CD4-positive, alpha-beta T cell treated with Interleukin-4 for 4 hours (primary cell): Measurements from ENCODE around the gene MRPS23.
"Not testable (repeated sequence)": the region's sequence is repeated elsewhere in the genome, so short reads cannot be mapped to it uniquely, and the experiment has no call there.

Experiments used
- DNase-seq: peaks from one replicate; pipeline ENCODE4 v3.0.0-alpha.2; 2020

Gene MRPS23

DNA sequence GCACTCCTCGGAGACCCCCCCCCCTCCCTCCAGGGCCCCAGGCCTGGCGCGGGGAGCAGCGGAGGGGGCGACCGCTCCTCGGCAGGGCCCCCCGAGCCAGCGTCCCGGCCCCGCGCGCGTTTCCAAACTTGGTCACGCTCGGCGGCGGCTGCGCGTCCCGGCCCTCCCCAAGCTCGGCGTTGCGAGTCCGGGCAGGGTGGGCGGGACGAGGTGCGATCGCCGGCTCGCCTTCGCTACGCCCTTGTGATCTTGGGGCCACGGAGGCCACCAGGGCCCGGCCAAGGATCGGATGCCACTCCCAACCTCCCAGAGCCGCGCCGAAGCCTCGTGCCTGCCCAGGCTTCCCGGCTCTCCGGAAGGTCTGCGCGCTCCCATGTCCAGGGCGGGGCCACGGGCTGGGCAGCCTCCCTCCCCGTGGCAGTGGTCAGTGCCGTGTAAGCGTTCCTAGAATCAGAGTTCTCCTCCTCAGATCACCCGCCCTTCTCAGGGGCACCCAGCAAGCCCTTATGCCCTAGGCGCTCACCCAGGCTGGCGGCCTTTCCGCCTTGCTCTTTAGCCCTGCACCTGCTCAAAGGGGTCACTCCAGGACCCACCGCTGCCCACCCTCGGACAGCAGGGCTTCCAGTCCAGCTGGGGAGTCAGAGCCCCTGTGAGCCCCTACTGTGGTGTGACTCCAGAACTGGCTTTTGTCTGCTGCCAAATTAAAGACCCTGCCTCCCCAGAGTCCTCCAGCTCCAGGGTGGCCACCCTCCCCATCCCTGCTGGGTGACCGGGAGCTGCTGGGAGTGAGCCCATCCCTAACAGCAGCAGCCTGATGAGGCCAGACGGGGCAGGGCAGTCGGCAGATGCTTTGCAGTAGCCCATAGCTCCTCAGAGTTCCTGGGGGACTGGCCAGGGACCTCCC, 12.2 kb upstream of the MRPS23 start:
- DNase-seq = no peak

GRCh38 chr17:57861000-57861789, 11.4 kb upstream of the MRPS23 start:
- DNase-seq = peak; percentile 41

DNA sequence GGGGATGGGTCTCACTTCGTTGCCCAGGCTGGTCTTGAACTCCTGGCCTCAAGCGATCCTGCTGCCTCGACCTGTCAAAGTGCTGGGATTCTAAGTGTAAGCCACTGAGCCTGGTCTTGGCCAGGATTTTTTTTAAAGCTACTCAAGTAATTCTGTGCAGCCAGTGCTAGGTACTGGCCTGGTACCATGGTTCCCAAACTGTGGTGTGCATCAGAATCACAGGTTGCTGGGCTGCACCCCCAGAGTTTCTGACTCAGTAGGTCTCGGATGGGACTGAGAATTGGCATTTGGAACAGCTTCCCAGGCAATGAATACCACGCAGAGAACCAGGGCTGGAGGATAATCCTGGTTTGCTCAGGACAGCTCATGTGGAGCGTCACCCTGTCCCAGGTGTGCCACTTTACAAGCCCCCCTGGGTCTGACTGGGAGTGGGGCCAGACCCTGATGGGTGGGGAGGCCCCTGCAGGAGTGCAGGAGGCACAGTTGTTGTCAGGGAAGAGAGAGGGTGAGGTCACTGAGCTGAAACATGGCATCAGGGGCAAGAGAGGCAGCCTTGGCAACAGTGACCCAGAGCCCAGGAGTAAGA, 10.7 kb upstream of the MRPS23 start:
- no peak for DNase-seq

DNA sequence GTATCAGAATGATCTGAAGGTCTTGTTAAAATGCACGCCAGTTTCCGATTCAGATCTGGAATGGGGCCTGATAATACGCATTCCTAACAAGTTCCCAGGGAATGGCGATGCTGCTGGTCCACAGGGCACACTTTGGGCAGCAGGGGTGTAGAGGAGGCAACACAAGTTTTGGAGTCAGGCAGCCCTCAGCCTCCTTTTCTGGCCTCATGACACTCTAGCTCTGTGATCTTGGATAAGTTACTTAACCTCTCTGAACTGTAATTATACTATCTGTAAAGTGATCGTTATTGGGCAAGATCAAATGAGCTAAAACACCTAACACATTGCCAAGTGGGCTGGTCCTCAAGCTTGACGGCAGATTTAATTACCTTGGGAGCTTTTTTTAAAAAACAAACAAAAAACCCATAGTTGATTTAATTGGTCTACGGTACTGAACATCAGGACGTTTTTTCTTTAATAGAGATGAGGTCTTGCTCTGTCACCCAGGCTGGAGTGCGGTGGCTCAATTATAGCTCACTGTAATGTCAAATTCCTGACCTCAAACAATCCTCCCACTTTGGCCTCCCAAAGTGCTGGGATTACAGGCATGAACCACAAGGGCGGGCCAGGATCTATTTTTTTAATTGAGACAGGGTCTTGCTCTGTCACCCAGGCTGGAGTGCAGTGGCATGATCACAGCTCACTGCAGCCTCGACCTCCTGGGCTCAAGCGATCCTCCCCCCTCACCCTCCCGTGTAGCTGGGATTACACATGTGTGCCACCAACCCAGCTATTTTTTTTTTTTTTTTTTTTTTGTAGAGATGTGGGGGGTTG, 10.0 kb upstream of the MRPS23 start:
- no peak for DNase-seq

- no peak for DNase-seq
Measured at GRCh38 chr17:57858838-57859237, 9.0 kb upstream of the MRPS23 start.

GRCh38 chr17:57856792-57857620, 7.2 kb upstream of the MRPS23 start:
- no peak for DNase-seq

GRCh38 chr17:57855391-57856035, 5.7 kb upstream of the MRPS23 start:
- no peak for DNase-seq

DNA sequence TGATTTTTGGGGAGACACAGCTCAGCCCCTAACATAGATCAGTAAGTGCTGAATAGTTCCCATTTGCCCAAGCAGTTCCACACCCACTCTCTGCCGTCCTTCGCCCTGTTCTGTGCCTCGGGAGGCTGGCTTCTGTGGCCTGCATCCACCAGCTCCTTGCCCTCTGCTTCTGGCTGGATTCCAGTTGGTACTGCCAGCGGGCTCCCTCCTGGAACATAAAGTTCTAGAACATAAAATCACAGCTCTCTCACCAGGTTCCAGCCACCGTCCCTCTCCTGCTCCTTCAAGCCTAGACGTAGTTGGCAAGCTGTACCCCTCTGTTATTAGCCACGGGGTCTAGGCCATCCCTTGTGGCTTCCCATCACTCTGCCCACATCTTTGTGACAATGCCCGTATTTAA, 3.9 kb upstream of the MRPS23 start:
- no peak for DNase-seq

DNA sequence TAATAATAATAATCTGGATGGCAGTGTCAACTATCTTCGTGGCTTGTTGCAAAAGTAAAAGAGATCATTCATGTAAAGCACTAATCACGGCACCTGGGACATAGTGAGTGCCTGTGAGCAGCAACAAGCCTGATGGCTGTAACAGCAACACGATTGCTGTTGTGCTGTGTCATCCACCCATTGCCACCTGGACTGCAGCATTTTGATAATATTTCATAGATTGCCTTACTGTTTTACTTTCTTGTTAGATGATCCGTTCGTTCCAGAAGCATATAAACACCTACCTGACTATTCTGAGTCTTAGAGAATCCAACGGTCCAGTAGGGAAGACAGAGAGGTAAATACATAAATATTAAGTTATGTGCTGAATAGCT, 3.1 kb upstream of the MRPS23 start:
- no peak for DNase-seq

GRCh38 chr17:57852092-57852954, 2.5 kb upstream of the MRPS23 start:
- no peak for DNase-seq

DNA sequence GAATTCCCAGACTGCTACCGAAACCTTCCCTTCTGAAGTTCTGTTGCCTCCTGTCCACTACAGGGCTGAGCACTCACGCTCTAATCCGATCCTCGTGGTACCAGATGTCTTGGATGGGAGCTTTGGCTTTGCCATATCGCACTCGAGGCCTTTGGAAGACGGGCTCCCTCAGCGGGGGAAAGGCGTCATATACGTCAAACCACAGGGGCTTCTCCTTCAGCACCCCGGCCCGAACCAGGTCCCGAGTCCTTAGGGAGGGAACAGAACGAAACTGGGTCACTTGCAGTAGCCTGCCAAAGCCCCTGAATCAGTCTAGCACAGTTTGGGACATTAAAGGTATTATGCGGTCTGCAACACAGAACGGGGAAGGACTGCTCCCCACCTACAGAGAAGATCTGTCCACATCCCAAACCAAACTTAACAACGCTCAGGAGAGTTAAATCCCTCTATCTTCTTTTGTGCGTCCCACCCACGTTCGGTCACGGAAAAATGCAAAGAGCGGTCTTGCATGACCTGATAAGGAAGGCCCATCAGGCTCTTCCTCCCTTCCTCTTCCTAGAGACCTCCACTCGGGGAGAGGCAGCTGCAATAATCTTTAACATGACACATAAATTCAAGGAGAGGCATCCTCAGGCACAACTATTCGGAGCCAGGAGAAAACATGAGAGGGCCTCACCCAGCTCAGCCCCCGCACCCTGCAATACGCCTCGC, 526 bp downstream of the MRPS23 start:
- DNase-seq = no peak

DNA sequence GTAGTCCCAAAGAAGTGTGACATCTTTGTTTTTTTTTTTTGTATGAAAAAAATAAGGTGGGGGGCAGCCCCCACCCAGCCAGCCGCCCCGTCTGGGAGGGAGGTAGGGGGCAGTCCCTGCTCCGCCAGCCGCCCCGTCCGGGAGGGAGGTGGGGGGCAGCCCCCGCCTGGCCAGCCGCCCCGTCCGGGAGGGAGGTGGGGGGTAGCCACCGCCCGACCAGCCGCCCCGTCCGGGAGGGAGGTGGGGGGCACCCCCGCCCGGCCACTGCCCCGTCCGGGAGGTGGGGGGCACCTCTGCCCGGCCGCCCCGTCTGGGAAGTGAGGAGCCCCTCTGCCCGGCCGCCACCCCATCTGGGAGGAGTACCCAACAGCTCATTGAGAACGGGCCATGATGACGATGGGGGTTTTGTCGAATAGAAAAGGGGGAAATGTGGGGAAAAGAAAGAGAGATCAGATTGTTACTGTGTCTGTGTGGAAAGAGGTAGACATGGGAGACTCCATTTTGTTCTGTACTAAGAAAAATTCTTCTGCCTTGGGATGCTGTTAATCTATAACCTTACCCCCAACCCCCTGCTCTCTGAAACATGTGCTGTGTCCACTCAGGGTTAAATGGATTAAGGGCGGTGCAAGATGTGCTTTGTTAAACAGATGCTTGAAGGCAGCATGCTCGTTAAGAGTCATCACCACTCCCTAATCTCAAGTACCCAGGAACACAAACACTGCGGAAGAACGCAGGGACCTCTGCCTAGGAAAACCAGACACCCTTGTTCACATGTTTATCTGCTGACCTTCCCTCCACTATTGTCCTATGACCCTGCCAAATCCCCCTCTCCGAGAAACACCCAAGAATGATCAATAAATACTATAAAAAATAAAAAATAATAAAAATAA, 3.5 kb downstream of the MRPS23 start:
- not testable (repeated sequence) for DNase-seq

DNA sequence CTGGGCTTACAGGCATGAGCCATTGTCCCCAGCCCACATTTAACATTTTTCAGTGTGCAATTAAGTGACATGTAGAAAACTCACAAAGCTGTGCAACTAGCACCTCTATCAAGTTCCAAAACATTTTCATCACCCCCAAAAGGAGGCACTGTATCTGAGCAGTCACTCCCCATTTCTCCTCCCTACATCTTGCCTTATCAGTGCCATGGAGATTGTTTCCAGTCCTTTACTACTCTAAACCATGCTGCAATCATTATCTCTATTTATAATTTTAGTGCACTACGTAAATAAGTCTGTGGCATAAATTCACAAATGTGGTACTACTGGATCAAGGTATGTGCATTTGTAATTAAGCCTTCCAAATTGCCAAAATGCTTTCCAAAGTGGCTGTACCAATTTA, 7.6 kb downstream of the MRPS23 start:
- no peak for DNase-seq

GRCh38 chr17:57839571-57839923, 10.3 kb downstream of the MRPS23 start:
- DNase-seq = no peak

DNA sequence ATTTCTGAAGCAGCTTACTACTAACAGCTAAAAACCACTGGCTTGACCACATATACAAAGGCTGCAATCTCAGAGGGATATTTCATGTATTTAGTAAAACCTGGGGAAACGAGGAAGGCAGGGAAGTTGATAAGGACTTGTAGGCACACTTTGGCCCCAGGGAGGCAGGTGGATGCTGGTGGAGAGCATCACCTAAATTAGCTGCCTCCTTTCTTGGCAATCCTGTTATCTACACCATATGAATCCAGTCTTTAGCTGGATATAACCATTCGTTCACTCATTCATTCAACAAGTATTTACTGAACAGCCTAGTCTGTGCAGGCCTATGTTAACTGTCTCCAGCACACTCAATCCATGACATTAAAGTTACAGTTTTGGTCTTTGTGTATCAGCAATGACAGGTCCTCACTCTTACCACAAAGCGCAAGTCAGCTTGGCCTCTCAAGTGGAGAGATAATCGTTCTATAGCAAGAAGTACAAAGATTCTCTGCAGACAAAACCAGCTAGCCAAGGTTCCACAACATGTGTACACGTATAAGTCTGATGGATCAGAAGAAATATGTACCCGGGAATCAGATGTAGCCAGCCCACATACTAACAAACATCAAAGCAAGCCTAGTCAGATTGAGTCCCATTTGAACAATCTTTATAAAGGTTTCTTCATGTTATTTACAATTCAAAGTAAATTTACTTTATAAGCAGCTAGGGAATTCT, 10.8 kb downstream of the MRPS23 start:
- no peak for DNase-seq

DNA sequence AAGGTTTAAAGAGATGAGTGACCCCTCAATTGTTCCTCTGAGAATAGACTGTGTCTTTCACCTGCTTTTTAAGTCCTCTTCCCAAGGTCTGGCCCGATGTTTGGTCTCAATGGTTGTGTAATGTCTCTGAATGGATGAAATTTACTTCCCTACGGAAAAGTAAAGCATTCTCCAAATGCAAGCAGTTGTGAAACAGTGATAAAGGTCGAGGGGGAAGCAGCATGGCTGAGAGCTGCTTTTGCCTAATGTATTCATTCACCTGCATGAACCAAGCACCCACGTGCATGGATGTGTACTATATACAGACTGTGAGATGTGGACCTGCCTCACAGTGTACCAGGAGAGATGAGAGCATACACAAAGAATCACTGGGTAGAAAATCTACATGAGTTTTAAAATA, 11.4 kb downstream of the MRPS23 start:
- DNase-seq = no peak

DNA sequence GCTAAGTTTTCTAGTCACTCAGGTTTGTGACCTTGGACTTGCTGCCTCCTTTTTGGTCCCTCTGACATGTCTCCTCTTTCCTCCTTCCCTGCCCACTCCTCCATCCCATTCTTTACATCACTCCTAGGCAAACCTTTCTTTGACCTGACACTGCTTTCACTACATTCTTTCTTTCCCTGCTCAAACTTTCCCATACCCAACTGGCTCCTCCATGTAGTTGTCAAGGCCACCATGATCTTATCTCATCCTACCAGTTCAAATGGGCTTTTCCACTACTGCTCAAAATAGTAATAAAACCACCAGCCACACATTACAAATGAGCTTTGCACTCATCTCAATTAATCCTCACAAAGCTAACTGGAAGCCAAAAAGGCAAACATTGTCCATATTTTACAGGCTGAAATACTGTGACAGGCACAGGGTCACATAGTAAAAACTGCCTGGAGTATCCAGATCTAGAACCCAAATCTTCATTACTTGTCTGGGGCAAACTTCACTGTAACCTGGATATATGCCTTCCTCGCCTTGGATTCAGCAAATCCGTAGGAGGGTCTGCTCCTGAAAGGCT, 14.4 kb downstream of the MRPS23 start:
- DNase-seq = no peak
